RWPE1 (cell line): Measurements from ENCODE around the gene MFSD6.

Experiments used
- CTCF ChIA-PET: fragments of 350-600 bp; sonication (Branson Sonifier 250); formaldehyde crosslinking; extraction: SDS; loops from one replicate; lab custom pipeline; 2021; lab: Yijun Ruan, JAX
- POLR2A ChIA-PET: fragments of 400-600 bp; formaldehyde crosslinking; extraction: SDS; loops from one replicate; lab custom pipeline; 2020; ENCODE audit warnings: antibody characterized with exemption; ENCODE audit not compliant: low non-redundant PET; lab: Yijun Ruan, JAX
- DNase-seq: peaks from one replicate; pipeline ENCODE4 v3.0.0; 2012; ENCODE audit warnings: low spot score
- H3K27ac ChIP-seq: fragments of 450-650 bp; 2 replicates; pipeline ENCODE4 v1.5.1; 2017
- TF ChIP-seq, protein P1 (sequence below): fragments of 450-650 bp; conservative IDR thresholded peaks from 2 replicates; pipeline ENCODE4 v1.5.1; 2017; ENCODE audit warnings: low read depth, mild to moderate bottlenecking

MFSD6 gene

DNA sequence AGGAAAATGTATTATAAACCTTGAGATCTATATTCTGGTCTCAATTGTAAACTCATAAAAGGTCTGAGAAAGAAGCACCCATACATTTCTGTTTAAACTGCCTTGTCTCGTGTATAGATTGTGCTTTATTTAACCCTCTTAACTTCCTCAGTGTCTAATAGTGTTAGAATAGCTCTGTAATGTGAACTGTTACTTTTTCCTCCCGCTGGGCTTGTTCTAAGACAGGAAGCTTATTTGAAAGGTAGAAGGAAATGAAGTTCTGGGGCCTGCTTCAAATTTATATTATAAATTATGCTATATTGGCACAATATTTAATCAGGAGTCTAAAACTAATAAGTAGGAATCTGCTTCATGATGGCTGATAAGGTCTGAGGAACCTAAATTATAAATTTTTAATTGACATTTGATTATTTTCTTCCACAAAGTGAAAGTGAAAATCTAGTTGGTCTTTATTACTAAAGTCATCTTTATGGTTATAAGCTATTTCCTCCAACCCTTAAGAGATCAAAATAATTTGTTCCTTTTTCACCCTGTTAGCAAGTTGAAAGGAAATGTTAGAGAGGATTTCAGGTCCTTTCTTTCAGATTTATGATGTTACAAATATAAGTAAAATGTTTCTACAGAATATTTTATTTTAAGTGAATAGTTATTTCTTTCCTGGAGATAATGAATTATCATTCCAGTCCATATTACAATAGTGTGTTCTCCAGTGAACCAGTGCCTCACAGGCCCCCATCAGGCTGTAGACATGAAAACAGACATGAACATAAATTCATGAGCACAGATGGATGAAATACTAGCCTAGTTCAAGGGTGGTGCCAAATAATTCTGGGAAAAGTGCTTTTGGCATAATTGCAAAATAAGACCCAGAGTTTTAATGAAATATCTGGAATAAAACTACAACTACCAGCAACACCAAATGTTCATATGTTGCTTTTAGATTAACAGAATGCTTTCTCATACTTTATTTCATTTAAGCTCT lies 7.9 kb downstream of the MFSD6 start:
- CTCF ChIA-PET = no interaction called here
- POLR2A ChIA-PET = no interaction called here
- no peak overlapping the region for H3K27ac ChIP-seq
- TF ChIP-seq, protein P1, sequence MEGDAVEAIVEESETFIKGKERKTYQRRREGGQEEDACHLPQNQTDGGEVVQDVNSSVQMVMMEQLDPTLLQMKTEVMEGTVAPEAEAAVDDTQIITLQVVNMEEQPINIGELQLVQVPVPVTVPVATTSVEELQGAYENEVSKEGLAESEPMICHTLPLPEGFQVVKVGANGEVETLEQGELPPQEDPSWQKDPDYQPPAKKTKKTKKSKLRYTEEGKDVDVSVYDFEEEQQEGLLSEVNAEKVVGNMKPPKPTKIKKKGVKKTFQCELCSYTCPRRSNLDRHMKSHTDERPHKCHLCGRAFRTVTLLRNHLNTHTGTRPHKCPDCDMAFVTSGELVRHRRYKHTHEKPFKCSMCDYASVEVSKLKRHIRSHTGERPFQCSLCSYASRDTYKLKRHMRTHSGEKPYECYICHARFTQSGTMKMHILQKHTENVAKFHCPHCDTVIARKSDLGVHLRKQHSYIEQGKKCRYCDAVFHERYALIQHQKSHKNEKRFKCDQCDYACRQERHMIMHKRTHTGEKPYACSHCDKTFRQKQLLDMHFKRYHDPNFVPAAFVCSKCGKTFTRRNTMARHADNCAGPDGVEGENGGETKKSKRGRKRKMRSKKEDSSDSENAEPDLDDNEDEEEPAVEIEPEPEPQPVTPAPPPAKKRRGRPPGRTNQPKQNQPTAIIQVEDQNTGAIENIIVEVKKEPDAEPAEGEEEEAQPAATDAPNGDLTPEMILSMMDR = no peak
- no peak for DNase-seq

- DNase-seq = no peak
- H3K27ac ChIP-seq = no peak overlapping the region
- ChIA-PET POLR2A (no interaction called here), CTCF (no interaction called here)
- TF ChIP-seq, protein P1 = no peak
Measured at GRCh38 chr2:190417045-190417842, 9.1 kb downstream of the MFSD6 start.

- POLR2A ChIA-PET = no interaction called here
- CTCF ChIA-PET = interaction anchor here (0.6 kb wide), 1 partner anchor 1583 kb away, joined by 6 read pairs; no protein-coding TSS in a partner anchor
- H3K27ac ChIP-seq = no peak overlapping the region
- no peak for DNase-seq
- TF ChIP-seq, protein P1 = no peak
Measured at GRCh38 chr2:190418727-190419126, 10.6 kb downstream of the MFSD6 start.

- no peak for DNase-seq
- H3K27ac ChIP-seq = no peak overlapping the region
- POLR2A ChIA-PET = no interaction called here
- CTCF ChIA-PET = no interaction called here
- TF ChIP-seq, protein P1 = no peak
Measured at GRCh38 chr2:190420801-190421200, 12.6 kb downstream of the MFSD6 start.

DNA sequence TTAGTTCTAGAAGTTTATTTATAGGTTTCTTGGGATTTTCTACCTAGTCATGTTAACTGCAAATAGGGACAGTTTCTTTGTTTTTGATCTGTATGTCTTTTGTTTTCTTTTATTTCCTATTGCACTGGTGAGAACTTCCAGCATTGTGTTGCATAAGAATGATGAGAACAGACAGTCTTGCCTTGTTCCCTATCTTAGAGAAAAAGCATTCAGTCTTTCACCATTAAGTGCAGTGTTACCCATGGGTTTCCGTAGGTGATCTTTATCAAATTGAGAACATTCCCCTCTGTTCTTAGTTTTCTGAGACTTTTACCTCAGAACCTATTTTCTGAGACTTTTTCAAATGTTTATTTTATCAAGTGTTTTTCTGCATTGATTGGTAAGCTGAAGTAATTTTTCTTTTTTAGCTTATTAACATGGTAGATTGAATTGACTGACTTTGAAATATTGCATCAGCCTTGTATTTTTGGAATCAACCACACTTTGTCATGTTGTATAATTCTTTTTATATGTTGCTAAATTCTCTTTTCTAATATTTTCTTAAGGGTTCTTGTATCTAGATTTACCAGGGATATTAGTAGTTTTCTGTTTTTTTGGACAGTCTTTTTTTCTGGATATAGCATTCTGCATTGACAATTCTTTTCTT lies 17.2 kb downstream of the MFSD6 start:
- TF ChIP-seq, protein P1 = no peak
- no peak overlapping the region for H3K27ac ChIP-seq
- POLR2A ChIA-PET = no interaction called here
- DNase-seq = no peak
- CTCF ChIA-PET = no interaction called here
